WTC11 (cell line): Measurements from ENCODE around the gene INPP5A. TPM values are rescaled to one million over a fixed set of nuclear protein-coding genes. Genes with fewer than 3 reads are reported as not detected.

Experiments used
- ATAC-seq: fragments of 200-7000 bp; cut with Tn5 transposase; 2 replicates; pipeline ENCODE4 v1.10.0; 2021; ENCODE audit warnings: mild to moderate bottlenecking, moderate library complexity
- CTCF ChIA-PET: fragments of 300-600 bp; sonication (Branson Sonifier 250); formaldehyde crosslinking; loops from one replicate; lab custom pipeline; 2021; ENCODE audit warnings: antibody characterized with exemption; lab: Charles Lee
- POLR2A ChIA-PET: fragments of 350-600 bp; sonication (Branson Sonifier 250); formaldehyde crosslinking; loops from one replicate; lab custom pipeline; 2021; ENCODE audit warnings: antibody characterized with exemption; lab: Charles Lee
- DNase-seq: peaks from one replicate; pipeline ENCODE4 v3.0.0; 2021; ENCODE audit warnings: low spot score
- H3K27ac Mint-ChIP-seq: 2 replicates; pipeline ENCODE4 v1.8.0; 2021; ENCODE audit warnings: mixed read lengths
- H3K27me3 Mint-ChIP-seq: 2 replicates; pipeline ENCODE4 v1.8.0; 2021; ENCODE audit warnings: low read depth, mild to moderate bottlenecking, moderate library complexity, mixed read lengths
- H3K36me3 Mint-ChIP-seq: 2 replicates; pipeline ENCODE4 v1.8.0; 2021; ENCODE audit warnings: mixed read lengths
- H3K4me1 Mint-ChIP-seq: 2 replicates; pipeline ENCODE4 v1.8.0; 2022; ENCODE audit warnings: mixed read lengths
- H3K4me3 Mint-ChIP-seq: 2 replicates; pipeline ENCODE4 v1.8.0; 2021; ENCODE audit warnings: mild to moderate bottlenecking, moderate library complexity, mixed read lengths
- H3K9me3 Mint-ChIP-seq: 2 replicates; pipeline ENCODE4 v1.8.0; 2021; ENCODE audit warnings: mixed read lengths
- AFF4 ChIP-seq: sonication (generic); formaldehyde crosslinking; IDR thresholded peaks from 2 replicates; pipeline ENCODE4 v1.8.1; 2023; ENCODE audit warnings: mild to moderate bottlenecking, missing genetic modification reagents, borderline replicate concordance
- AR ChIP-seq: fragments of 250-450 bp; sonication (Bioruptor Pico); IDR thresholded peaks from 2 replicates; pipeline ENCODE4 v1.9.0; 2021; ENCODE audit warnings: mild to moderate bottlenecking
- ATF3 ChIP-seq: sonication (generic); formaldehyde crosslinking; conservative IDR thresholded peaks from 2 replicates; pipeline ENCODE4 v1.8.1; 2022; ENCODE audit warnings: mild to moderate bottlenecking, missing genetic modification reagents
- CBFB ChIP-seq: sonication (generic); formaldehyde crosslinking; IDR thresholded peaks from 2 replicates; pipeline ENCODE4 v1.8.1; 2022; ENCODE audit warnings: mild to moderate bottlenecking, low read depth, missing genetic modification reagents
- CTCF ChIP-seq: fragments of 200-600 bp; IDR thresholded peaks from 2 replicates; pipeline ENCODE4 v1.8.0; 2022; ENCODE audit warnings: antibody characterized with exemption
- EMX1 ChIP-seq: fragments of 250-450 bp; sonication (Bioruptor Pico); IDR thresholded peaks from 2 replicates; pipeline ENCODE4 v1.8.0; 2021; ENCODE audit warnings: mild to moderate bottlenecking
- FOXJ3 ChIP-seq: sonication (generic); formaldehyde crosslinking; IDR thresholded peaks from 2 replicates; pipeline ENCODE4 v1.9.0; 2021; ENCODE audit warnings: missing genetic modification reagents, mild to moderate bottlenecking, borderline replicate concordance
- FOXK1 ChIP-seq: sonication (generic); formaldehyde crosslinking; IDR thresholded peaks from 2 replicates; pipeline ENCODE4 v1.8.0; 2022; ENCODE audit warnings: mild to moderate bottlenecking, moderate library complexity, missing genetic modification reagents
- FOXP1 ChIP-seq: sonication (generic); formaldehyde crosslinking; IDR thresholded peaks from 2 replicates; pipeline ENCODE4 v1.8.0; 2022; ENCODE audit warnings: missing genetic modification reagents, mild to moderate bottlenecking, moderate library complexity, borderline replicate concordance
- FOXP4 ChIP-seq: sonication (generic); formaldehyde crosslinking; IDR thresholded peaks from 2 replicates; pipeline ENCODE4 v1.8.0; 2022; ENCODE audit warnings: mild to moderate bottlenecking, missing genetic modification reagents
- GTF2I ChIP-seq: fragments of 250-450 bp; sonication (Bioruptor Pico); conservative IDR thresholded peaks from 2 replicates; pipeline ENCODE4 v1.4.0; 2021; ENCODE audit warnings: mild to moderate bottlenecking
- IRF2 ChIP-seq: sonication (generic); formaldehyde crosslinking; IDR thresholded peaks from 2 replicates; pipeline ENCODE4 v1.8.0; 2022; ENCODE audit warnings: low read depth, missing genetic modification reagents, borderline replicate concordance
- JUN ChIP-seq: sonication (generic); formaldehyde crosslinking; IDR thresholded peaks from 2 replicates; pipeline ENCODE4 v1.8.0; 2023; ENCODE audit warnings: mild to moderate bottlenecking, missing genetic modification reagents
- MLX ChIP-seq: sonication (generic); formaldehyde crosslinking; IDR thresholded peaks from 2 replicates; pipeline ENCODE4 v1.8.1; 2023; ENCODE audit warnings: mild to moderate bottlenecking, missing genetic modification reagents, moderate library complexity
- RELA ChIP-seq: sonication (generic); formaldehyde crosslinking; IDR thresholded peaks from 2 replicates; pipeline ENCODE4 v1.8.1; 2022; ENCODE audit warnings: missing genetic modification reagents, mild to moderate bottlenecking, borderline replicate concordance
- ZBTB43 ChIP-seq: sonication (generic); formaldehyde crosslinking; IDR thresholded peaks from 2 replicates; pipeline ENCODE4 v1.8.1; 2023; ENCODE audit warnings: mild to moderate bottlenecking, missing genetic modification reagents
- ZMAT4 ChIP-seq: fragments of 250-450 bp; sonication (Bioruptor Pico); IDR thresholded peaks from 2 replicates; pipeline ENCODE4 v1.9.0; 2021; ENCODE audit warnings: mild to moderate bottlenecking
- ZNF263 ChIP-seq: sonication (generic); formaldehyde crosslinking; IDR thresholded peaks from 2 replicates; pipeline ENCODE4 v1.8.1; 2022; ENCODE audit warnings: low read depth, mild to moderate bottlenecking, moderate library complexity, missing genetic modification reagents
- total RNA-seq: library from RNA; stranded (reverse); gene quantifications from 3 replicates; pipeline ENCODE4 v1.2.3, GENCODE V29; 2021

INPP5A gene
- total RNA-seq, 1 experiment from 2014 or later = 22.1 TPM

GRCh38 chr10:132613566-132614348, 76.2 kb downstream of the INPP5A start:
- POLR2A ChIA-PET = no interaction called here
- Mint-ChIP-seq H3K9me3 (peaks cover 16% of the 10 kb centered on the region), H3K27me3 (peaks cover 22% of the 10 kb centered on the region), H3K36me3 (peaks cover 16% of the 10 kb centered on the region), H3K27ac (no peak overlapping the region), H3K4me3 (no peak overlapping the region), H3K4me1 (peaks cover 2% of the 10 kb centered on the region; the same call in 1 of the 2 replicates)
- CTCF ChIA-PET = no interaction called here
- DNase-seq (no peak), ATAC-seq (no peak)
- TF ChIP-seq CTCF (no peak), AR (no peak), FOXP4 (no peak), MLX (no peak), ZMAT4 (CRISPR knock-in tag) (no peak), FOXP1 (CRISPR knock-in tag) (no peak), GTF2I (CRISPR knock-in tag) (no peak), JUN (CRISPR knock-in tag) (no peak), IRF2 (CRISPR knock-in tag) (no peak), FOXJ3 (no peak), RELA (CRISPR knock-in tag) (no peak), ZNF263 (no peak), ATF3 (no peak), EMX1 (CRISPR knock-in tag) (no peak), AFF4 (CRISPR knock-in tag) (no peak), ZBTB43 (CRISPR knock-in tag) (no peak), CBFB (no peak), FOXK1 (CRISPR knock-in tag) (no peak)
